Activated T-helper 2 cell treated with anti-CD3 and anti-CD28 coated beads, Interferon-gamma antibody, Interleukin-2, Interleukin-4, amounts not matched to agents 10 μg/mL and 5 μg/mL and 100 μg/mL, durations not matched to agents 14 hours and 24 hours and 36 hours (primary cell): Measurements from ENCODE around the gene CLEC4A. TPM values are rescaled to one million over a fixed set of nuclear protein-coding genes. Genes with fewer than 3 reads are reported as not detected.
"Not testable (repeated sequence)": the region's sequence is repeated elsewhere in the genome, so short reads cannot be mapped to it uniquely, and the experiment has no call there.

ENCODE experiments used
- DNase-seq: peaks from one replicate; pipeline ENCODE4 v3.0.0; 2021; ENCODE audit warnings: low spot score
- H3K27ac Mint-ChIP-seq: one replicate; pipeline ENCODE4 v1.8.0; 2021; ENCODE audit warnings: mixed read lengths
- H3K27me3 Mint-ChIP-seq: one replicate; pipeline ENCODE4 v1.8.0; 2021; ENCODE audit warnings: low read depth, mixed read lengths
- H3K36me3 Mint-ChIP-seq: one replicate; pipeline ENCODE4 v1.8.0; 2021; ENCODE audit warnings: low read depth, mixed read lengths
- H3K4me1 Mint-ChIP-seq: one replicate; pipeline ENCODE4 v1.8.0; 2021; ENCODE audit warnings: low read depth, mixed read lengths
- H3K4me3 Mint-ChIP-seq: one replicate; pipeline ENCODE4 v1.8.0; 2021; ENCODE audit warnings: low read depth, mild to moderate bottlenecking, moderate library complexity, mixed read lengths
- H3K9me3 Mint-ChIP-seq: one replicate; pipeline ENCODE4 v1.8.0; 2021; ENCODE audit warnings: mixed read lengths
- intact Hi-C: fragments of 100-400 bp; cut with micrococcal nuclease; formaldehyde crosslinking; loops from one replicate; pipeline ENCODE4 v1.15.1; 2023
- total RNA-seq: library from RNA; stranded (reverse); gene quantifications from 2 replicates; pipeline ENCODE4 v1.2.3, GENCODE V29; 2022

The CLEC4A gene
- total RNA-seq, 1 donor from 2014 or later = 0.94 TPM

DNA sequence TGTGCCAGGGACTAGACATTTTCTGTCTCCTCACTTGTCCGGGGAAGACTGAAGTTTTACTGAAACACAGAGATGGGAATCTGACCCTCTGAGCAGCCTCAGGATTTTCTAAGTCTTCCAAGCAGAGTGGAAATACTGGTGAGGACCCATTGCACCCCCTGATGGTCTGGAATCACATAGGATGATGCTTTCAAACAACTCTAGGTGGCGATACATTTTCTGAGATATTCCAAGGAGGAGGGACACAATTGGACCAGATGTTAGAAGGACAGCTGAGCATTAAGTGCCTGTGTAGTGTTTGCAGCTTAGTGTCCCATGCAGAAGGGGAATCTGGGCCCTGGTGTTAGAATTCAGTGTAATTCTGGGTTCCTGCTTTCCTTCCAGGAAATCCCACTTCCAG, 64.7 kb downstream of the CLEC4A start:
- DNase-seq, H3K27ac Mint-ChIP-seq, H3K9me3 Mint-ChIP-seq, H3K36me3 Mint-ChIP-seq, H3K27me3 Mint-ChIP-seq, intact Hi-C loops, H3K4me1 Mint-ChIP-seq, H3K4me3 Mint-ChIP-seq: not testable (repeated sequence)

Other genes with a start within 250 kb of the CLEC4A start
- gene SLC2A3, start 187.4 kb upstream of the CLEC4A start, total RNA-seq = 456 and 474 TPM in 2 replicates
- 16.5 and 16.8 TPM in 2 replicates for gene FOXJ2, start 90.9 kb upstream of the CLEC4A start, total RNA-seq
- 0.50 and 0.62 TPM in 2 replicates for gene C3AR1, start 57.3 kb upstream of the CLEC4A start, total RNA-seq
- gene NECAP1, start 41.3 kb upstream of the CLEC4A start, total RNA-seq = 25.7 and 27.9 TPM in 2 replicates
- not detected in 2 replicates for gene ZNF705A, start 33.4 kb downstream of the CLEC4A start, total RNA-seq
- gene FAM90A1, start 104.0 kb downstream of the CLEC4A start, total RNA-seq = 0.14 and 0.25 TPM in 2 replicates